A673 (cell line): ENCODE data around the gene TBC1D22A. TPM values are rescaled to one million over a fixed set of nuclear protein-coding genes. Genes with fewer than 3 reads are reported as not detected.

ENCODE experiments used
- BruUV-seq: library from RNA; stranded (reverse); fragments of 400-500 nt; replicated peaks from 2 replicates; lab custom pipeline; 2021; lab: Mats Ljungman, UMichigan
- CTCF ChIA-PET: fragments of 300-600 bp; sonication (Branson Sonifier 250); formaldehyde crosslinking; loops from one replicate; lab custom pipeline; 2022; ENCODE audit warnings: antibody characterized with exemption; lab: Charles Lee
- POLR2A ChIA-PET: fragments of 300-600 bp; sonication (Branson Sonifier 250); formaldehyde crosslinking; loops from one replicate; lab custom pipeline; 2022; ENCODE audit warnings: antibody characterized with exemption; ENCODE audit not compliant: low non-redundant PET; lab: Charles Lee
- DNase-seq: peaks from one replicate; pipeline ENCODE4 v3.0.0-alpha.2; 2015; ENCODE audit warnings: low spot score
- H3K27ac ChIP-seq: fragments of 200-600 bp; sonication (generic); 2 replicates; pipeline ENCODE4 v1.5.1; 2016; ENCODE audit warnings: mixed run types, low read depth, mild to moderate bottlenecking, mixed read lengths, antibody characterized with exemption, low read length; ENCODE audit not compliant: poor library complexity, severe bottlenecking
- H3K27me3 ChIP-seq: fragments of 200-600 bp; sonication (generic); replicated peaks from 2 replicates; pipeline ENCODE4 v1.6.1; 2017; ENCODE audit warnings: mixed run types, low read depth, mild to moderate bottlenecking, mixed read lengths, antibody characterized with exemption, low read length; ENCODE audit not compliant: insufficient read depth, poor library complexity
- H3K36me3 ChIP-seq: fragments of 200-600 bp; sonication (generic); 2 replicates; pipeline ENCODE4 v1.6.1; 2016; ENCODE audit warnings: mixed run types, mild to moderate bottlenecking, mixed read lengths, antibody characterized with exemption, low read length; ENCODE audit not compliant: insufficient read depth, poor library complexity, severe bottlenecking
- H3K4me1 ChIP-seq: fragments of 200-600 bp; sonication (generic); 2 replicates; pipeline ENCODE4 v1.6.1; 2017; ENCODE audit warnings: mixed run types, mild to moderate bottlenecking, mixed read lengths, antibody characterized with exemption, low read length; ENCODE audit not compliant: insufficient read depth, poor library complexity, severe bottlenecking
- H3K4me3 ChIP-seq: fragments of 200-600 bp; sonication (generic); 2 replicates; pipeline ENCODE4 v1.5.1; 2016; ENCODE audit warnings: low read depth, mixed run types, mild to moderate bottlenecking, mixed read lengths, low read length; ENCODE audit not compliant: poor library complexity, severe bottlenecking
- H3K9me3 ChIP-seq: fragments of 200-600 bp; sonication (generic); 2 replicates; pipeline ENCODE4 v1.6.1; 2016; ENCODE audit warnings: mixed run types, low read depth, mild to moderate bottlenecking, mixed read lengths, antibody characterized with exemption, low read length; ENCODE audit not compliant: poor library complexity, severe bottlenecking
- EZH2 ChIP-seq: fragments of 200-600 bp; sonication (generic); IDR thresholded peaks from 2 replicates; pipeline ENCODE4 v1.6.1; 2017; ENCODE audit warnings: borderline replicate concordance, low read depth, mild to moderate bottlenecking, mixed read lengths, antibody characterized with exemption, low read length; ENCODE audit not compliant: poor library complexity, severe bottlenecking
- intact Hi-C: fragments of 100-400 bp; cut with micrococcal nuclease; formaldehyde crosslinking; loops from one replicate; pipeline ENCODE4 v1.10.0; 2022; ENCODE audit not compliant: unreplicated experiment
- total RNA-seq: library from RNA; stranded (reverse); gene quantifications from 2 replicates; pipeline ENCODE4 v1.2.3, GENCODE V29; 2021
- TF ChIP-seq, protein P1 (sequence below): fragments of 300-800, 200-600 bp; sonication (generic); conservative IDR thresholded peaks from 2 replicates; pipeline ENCODE4 v1.5.1; 2017; ENCODE audit warnings: low read depth, mild to moderate bottlenecking, antibody characterized with exemption, low read length, moderate library complexity, mixed read lengths

TBC1D22A gene
- total RNA-seq, 1 experiment from 2014 or later, result 22.5 TPM

DNA sequence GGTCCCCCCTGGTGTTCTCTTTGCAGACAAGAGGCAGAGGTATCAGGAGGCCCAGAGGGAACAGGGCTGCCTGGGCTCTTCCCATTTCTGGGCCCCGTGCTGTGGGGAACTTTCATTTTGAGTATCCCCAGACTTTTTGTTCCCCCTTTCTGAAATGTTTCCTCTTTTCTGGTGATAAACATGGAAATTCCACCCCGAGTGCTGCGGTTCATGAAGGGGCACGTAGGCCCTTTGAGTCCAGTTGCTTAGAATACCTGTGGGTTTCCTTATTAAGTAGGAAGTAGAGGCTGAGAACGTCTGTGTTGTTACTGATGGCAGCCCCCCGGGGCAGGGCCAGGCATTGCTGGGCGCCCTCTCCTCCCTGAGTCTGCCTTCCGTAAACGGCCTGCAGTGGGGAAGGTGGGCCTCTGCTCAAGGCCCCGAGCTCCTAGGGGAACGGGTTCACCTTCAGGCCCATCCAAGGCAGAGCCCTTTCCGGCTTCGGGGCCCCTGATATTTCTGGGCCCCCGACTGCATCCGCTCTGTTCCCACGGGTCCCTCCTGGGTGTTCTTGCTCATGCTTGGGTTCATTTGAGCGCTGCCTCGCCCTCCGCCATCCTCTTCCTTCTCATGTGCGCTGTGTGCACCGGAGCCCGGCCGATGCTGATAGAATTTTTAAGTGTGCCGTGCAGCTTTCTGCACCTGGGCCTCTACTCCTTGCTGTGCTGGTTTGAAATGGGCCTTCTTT lies 12.0 kb downstream of the TBC1D22A start:
- no peak for DNase-seq
- TF ChIP-seq, protein P1, sequence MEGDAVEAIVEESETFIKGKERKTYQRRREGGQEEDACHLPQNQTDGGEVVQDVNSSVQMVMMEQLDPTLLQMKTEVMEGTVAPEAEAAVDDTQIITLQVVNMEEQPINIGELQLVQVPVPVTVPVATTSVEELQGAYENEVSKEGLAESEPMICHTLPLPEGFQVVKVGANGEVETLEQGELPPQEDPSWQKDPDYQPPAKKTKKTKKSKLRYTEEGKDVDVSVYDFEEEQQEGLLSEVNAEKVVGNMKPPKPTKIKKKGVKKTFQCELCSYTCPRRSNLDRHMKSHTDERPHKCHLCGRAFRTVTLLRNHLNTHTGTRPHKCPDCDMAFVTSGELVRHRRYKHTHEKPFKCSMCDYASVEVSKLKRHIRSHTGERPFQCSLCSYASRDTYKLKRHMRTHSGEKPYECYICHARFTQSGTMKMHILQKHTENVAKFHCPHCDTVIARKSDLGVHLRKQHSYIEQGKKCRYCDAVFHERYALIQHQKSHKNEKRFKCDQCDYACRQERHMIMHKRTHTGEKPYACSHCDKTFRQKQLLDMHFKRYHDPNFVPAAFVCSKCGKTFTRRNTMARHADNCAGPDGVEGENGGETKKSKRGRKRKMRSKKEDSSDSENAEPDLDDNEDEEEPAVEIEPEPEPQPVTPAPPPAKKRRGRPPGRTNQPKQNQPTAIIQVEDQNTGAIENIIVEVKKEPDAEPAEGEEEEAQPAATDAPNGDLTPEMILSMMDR, result no peak
- TF ChIP-seq EZH2, result no peak
- CTCF ChIA-PET, result no interaction called here
- H3K27ac ChIP-seq, result peak overlapping the region; percentile 46
- H3K27me3 ChIP-seq, result no peaks in the 10 kb centered on the region
- POLR2A ChIA-PET, result interaction anchor here (1.0 kb wide), 1 partner anchor 12 kb away, joined by 4 read pairs; the partner anchor contains the start of gene TBC1D22A
- no peaks in the 10 kb centered on the region for H3K36me3 ChIP-seq
- H3K9me3 ChIP-seq, result no peaks in the 10 kb centered on the region
- H3K4me1 ChIP-seq, result peaks cover 26% of the 10 kb centered on the region
- no TSS peak for BruUV-seq
- intact Hi-C loops, result no loop called here
- no peak overlapping the region for H3K4me3 ChIP-seq

DNA sequence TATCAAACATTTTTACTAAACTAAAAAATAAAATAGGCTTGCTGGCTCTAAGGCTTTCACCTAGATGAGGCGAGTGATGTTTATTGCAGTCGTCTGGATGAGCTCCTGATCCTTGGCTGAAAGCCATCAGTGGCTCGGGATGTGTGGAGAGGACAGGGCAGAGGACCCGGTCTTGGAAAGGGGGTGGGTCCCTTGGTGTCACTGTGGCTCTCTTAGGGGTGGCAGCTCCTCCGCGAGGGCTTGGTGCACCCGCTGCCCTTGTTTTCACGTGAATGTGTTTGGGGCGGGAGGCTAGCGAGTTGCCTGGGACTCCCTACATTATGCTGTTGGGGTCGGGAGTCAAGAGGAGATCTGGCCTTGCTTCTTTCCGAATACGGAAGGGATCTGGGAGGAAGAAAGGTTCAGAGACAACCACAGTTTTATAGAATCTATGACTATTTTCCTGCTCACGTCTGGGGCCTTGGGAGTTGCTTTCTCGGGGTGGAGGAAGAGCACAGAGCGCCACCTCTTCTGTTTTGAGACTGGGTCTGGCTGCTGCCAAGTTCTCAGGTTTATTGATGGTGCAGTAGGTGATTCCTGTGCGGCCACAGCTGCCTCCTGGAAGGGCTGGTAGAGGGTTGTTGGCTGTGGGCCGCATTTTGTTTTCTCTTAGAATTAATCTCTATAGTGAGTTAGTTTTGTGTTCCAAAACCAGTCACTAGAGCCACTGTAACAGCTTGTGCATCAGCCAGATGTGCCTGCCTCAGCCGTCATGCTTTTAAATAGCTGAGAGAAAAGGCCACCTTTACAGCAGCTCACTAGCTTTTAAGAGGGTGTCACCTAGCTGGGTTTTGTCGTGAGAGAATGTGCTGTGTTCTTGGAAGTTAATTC lies 12.8 kb downstream of the TBC1D22A start:
- Histone ChIP-seq H3K4me1 (peaks cover 26% of the 10 kb centered on the region), H3K36me3 (no peaks in the 10 kb centered on the region), H3K27me3 (no peaks in the 10 kb centered on the region), H3K4me3 (no peak overlapping the region), H3K9me3 (no peaks in the 10 kb centered on the region), H3K27ac (no peak overlapping the region)
- BruUV-seq, result no TSS peak
- intact Hi-C loops, result no loop called here
- POLR2A ChIA-PET, result no interaction called here
- no peak for DNase-seq
- TF ChIP-seq, protein P1, result no peak
- TF ChIP-seq EZH2, result no peak
- CTCF ChIA-PET, result no interaction called here

DNA sequence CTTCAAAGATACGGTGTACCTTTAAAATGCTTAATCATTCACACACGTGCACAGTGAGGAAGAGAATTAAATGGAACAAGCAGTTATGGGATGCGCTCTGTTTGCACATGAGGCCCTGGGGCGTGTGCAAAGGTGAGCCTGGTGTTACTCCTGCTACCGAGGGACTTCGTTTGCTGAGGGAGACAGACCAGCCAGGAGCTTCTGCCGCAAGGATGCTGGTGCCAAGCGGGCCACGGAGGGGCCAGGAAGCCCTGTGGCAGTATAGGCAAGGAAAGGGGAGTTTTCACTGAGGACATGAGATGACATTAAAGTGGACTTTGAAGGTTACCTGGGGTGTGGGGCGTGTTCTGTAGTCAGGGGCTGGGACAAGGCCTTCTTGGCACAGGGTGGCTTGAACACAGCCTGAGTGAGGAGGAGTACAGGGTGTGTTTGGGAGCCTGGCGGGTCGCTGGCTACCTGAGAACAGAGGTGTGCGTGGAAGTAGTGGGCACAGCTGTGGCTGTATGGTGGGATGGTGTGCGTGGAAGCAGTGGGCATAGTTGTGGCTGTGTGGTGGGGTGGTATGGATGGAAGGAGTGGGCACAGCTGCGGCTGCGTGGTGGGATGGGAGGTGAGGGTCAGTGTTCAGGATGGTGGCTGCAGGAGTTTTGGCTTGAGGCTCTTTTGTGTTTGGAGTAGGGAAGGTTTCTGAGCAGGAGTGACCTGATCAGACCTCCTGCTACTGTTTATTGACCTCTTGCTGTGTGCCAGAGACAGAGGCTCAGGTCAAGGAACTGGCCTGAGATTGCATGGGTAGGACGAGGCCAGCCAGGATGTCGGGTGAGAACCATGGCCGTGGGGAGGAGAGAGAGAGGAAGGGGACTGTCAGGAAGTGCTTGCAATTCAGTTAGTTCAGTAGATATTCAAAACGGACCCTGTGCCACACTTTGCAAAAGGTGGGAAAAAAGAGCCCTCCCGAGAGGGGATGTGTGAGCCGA lies 13.7 kb downstream of the TBC1D22A start:
- H3K4me1 ChIP-seq, result peaks cover 26% of the 10 kb centered on the region
- no peaks in the 10 kb centered on the region for H3K36me3 ChIP-seq
- H3K27ac ChIP-seq, result no peak overlapping the region
- H3K4me3 ChIP-seq, result no peak overlapping the region
- TF ChIP-seq, protein P1, result no peak
- TF ChIP-seq EZH2, result no peak
- H3K27me3 ChIP-seq, result no peaks in the 10 kb centered on the region
- BruUV-seq, result no TSS peak
- intact Hi-C loops, result no loop called here
- DNase-seq, result no peak
- H3K9me3 ChIP-seq, result no peaks in the 10 kb centered on the region
- ChIA-PET POLR2A (no interaction called here), CTCF (no interaction called here)
